Activated naive CD8-positive, alpha-beta T cell treated with anti-CD3 and anti-CD28 coated beads, Interleukin-2, amount 50 U/mL, for 24 hours (primary cell): ENCODE results near the gene NIPA2.
"Not testable (repeated sequence)": the region's sequence is repeated elsewhere in the genome, so short reads cannot be mapped to it uniquely, and the experiment has no call there.

ENCODE experiments used
- ATAC-seq: fragments of 150-1000 bp; cut with Tn5 transposase; one replicate; pipeline ENCODE4 v1.10.0; 2021
- DNase-seq: peaks from one replicate; pipeline ENCODE4 v3.0.0; 2021
- H3K27ac Mint-ChIP-seq: one replicate; pipeline ENCODE4 v1.8.0; 2021; ENCODE audit warnings: mild to moderate bottlenecking, mixed read lengths
- H3K27me3 Mint-ChIP-seq: one replicate; pipeline ENCODE4 v1.8.0; 2021; ENCODE audit warnings: mixed read lengths
- H3K36me3 Mint-ChIP-seq: one replicate; pipeline ENCODE4 v1.8.0; 2021; ENCODE audit warnings: low read depth, mixed read lengths
- H3K4me1 Mint-ChIP-seq: one replicate; pipeline ENCODE4 v1.8.0; 2021; ENCODE audit warnings: mixed read lengths
- H3K4me3 Mint-ChIP-seq: one replicate; pipeline ENCODE4 v1.8.0; 2021; ENCODE audit warnings: mild to moderate bottlenecking, moderate library complexity, mixed read lengths
- H3K9me3 Mint-ChIP-seq: one replicate; pipeline ENCODE4 v1.8.0; 2021; ENCODE audit warnings: mixed read lengths

The NIPA2 gene

DNA sequence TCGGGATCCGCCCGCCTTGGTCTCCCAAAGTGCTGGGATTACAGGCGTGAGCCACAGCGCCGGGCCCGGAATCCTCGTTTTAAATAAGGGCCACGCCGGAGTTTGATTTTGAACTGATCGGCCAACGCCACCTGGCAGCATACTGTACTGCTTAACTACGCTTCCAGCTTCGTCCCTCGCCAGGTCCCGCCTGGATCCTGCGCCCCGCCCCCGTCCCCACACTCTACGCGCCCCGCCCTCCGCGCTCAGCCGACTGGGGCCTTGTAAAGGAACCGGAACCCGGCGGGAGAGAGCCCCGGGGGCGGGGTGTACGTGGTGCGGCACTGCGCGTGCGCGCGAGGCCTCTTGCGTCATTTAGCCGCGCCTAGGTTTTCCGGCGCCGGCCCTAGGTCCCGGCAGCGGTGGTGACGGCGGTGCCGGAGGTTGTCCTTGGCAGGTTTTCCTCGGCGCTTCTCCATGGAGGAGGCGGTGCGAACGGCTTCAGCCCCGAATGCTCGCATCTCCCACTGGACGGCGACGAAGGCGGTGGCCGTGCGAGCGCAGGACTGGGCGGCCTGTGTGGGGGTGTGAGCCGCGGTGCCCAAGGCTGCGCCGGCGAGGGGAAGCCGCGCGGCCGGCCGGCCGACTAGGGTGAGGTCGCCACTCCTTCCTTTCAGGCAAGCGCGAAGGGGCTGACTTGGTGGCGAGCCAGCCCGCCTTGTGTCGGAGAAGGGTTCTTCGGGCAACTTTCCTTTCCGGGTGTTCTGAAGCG is at the start of gene NIPA2:
TSS of gene NIPA2 (plus strand) at position 375 of the 751 bp plus-strand sequence. CDS start 13,066 bp downstream, outside the sequence.
- H3K9me3 Mint-ChIP-seq, result no peaks in the 10 kb centered on the region
- H3K27me3 Mint-ChIP-seq, result no peaks in the 10 kb centered on the region
- peak; percentile 99 for DNase-seq
- peaks cover 32% of the 10 kb centered on the region for H3K4me1 Mint-ChIP-seq
- H3K36me3 Mint-ChIP-seq, result peaks cover 21% of the 10 kb centered on the region
- H3K27ac Mint-ChIP-seq, result peak within 1 kb of the TSS; percentile 92
- peak within 1 kb of the TSS; percentile 87 for H3K4me3 Mint-ChIP-seq
- ATAC-seq, result peak; percentile 96

DNA sequence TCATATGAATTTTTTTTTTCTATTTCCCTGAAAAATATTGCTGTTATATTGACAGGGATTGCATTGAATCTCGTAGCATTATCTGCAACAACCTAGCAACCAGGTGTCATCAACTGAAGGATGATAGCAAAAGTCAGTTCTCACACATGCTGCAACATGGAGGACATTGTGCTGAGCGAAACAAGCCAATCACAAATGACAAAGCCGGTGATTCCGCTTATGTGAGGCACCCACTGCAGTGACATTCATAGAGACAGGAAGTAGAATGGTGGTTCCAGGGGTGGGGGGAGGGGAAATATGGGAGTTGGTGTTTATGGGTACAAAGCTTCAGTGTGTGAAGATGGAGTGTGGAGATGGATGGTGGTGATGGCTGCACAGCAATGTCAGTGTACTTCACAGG is 44.4 kb upstream of the NIPA2 start:
- ATAC-seq, result no peak
- Mint-ChIP-seq H3K36me3 (peaks cover 25% of the 10 kb centered on the region), H3K4me1 (peaks cover 54% of the 10 kb centered on the region), H3K4me3 (no peak overlapping the region), H3K27ac (peak overlapping the region; percentile 49), H3K27me3 (no peaks in the 10 kb centered on the region), H3K9me3 (peaks cover 4% of the 10 kb centered on the region)
- no peak for DNase-seq

DNA sequence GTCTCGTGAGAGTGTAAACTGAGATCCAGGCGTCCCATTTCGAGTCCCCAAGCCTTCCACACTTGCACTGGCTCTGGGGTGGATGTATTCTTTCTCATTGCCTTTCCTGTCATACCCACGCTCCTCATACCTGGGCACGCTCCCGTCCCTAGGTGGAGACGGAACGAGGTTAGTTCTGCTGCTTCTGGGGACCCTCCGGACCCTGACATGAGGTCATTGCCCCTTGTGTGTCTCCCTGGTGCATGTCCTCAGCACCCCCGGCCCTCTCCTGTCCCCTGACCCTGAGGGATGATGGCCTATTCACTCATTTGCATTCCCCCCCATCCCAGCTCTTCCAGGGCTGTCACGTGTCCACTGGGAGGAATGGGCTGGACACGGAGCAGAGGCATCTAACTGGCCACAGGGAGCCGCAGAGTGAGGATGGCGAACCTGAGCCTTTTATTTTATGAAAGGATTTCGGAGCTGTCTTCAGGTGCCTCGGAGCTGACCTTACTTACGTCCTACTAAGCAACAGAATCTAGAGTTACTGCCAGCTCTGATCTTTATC is 43.8 kb upstream of the NIPA2 start:
- H3K27ac Mint-ChIP-seq, result no peak overlapping the region
- no peaks in the 10 kb centered on the region for H3K9me3 Mint-ChIP-seq
- H3K36me3 Mint-ChIP-seq, result peaks cover 20% of the 10 kb centered on the region
- peaks cover 52% of the 10 kb centered on the region for H3K4me1 Mint-ChIP-seq
- no peak overlapping the region for H3K4me3 Mint-ChIP-seq
- no peaks in the 10 kb centered on the region for H3K27me3 Mint-ChIP-seq
- ATAC-seq (no peak), DNase-seq (no peak)

DNA sequence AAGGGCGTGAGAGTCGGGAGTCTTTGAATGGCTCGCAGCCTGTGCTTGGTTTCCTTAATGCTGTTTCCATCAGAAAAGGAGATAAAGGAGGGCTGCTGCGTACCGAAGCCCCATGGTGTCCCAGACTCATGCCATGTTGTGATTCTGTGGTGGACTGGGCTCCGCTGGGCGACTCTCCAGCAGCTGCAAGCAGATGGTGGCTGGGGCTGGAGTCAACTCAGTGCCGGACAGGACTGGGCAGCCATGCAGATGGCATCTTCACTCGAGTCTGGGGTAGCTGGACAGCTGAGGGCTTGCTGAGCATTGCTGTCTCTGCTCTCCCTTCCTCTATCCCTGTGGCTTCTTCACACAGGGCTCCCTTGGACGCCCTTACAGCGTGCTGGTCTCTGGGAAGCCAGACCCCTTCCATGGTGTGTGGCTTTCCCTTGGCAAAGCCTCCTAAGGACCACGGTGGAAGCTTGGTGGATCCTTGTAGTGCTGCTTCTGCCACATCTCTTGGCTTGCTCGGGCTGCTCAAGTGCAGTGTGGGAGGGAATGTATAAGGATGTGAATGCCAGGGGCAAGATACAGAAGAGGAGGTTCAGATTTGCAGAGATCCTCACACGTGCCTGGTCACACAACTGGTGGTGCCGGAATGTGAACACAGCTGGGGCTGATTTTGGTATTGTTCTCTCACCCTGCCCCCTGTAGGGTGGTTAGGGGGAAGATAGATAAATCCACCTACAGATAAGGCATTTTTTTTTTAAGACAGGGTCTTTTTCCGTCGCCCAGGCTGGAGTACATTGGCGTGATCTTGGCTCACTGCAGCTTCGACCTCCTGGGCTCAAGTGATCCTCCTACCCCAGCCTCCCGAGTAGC is 43.0 kb upstream of the NIPA2 start:
- H3K9me3 Mint-ChIP-seq, result no peaks in the 10 kb centered on the region
- H3K4me3 Mint-ChIP-seq, result no peak overlapping the region
- peaks cover 20% of the 10 kb centered on the region for H3K36me3 Mint-ChIP-seq
- ATAC-seq (no peak), DNase-seq (no peak)
- H3K27ac Mint-ChIP-seq, result peak overlapping the region; percentile 46
- H3K27me3 Mint-ChIP-seq, result no peaks in the 10 kb centered on the region
- peaks cover 56% of the 10 kb centered on the region for H3K4me1 Mint-ChIP-seq

DNA sequence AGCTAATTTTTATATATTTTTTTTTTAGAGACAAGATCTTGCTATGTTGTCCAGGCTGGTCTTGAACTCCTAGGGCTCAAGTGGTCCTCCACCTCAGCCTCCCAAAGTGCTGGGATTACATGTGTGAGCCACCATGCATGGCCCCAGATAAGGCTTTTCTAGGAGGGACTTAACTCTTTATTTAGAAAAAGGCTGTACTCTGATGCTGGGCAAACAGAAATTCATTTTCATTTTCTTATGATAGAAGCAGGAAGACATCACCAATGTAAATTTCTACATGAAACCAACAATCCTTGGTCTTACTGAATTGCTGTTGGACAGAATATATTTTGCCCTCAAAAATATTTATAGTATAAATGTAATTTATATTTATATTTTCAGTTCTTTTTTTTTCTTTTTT is 42.4 kb upstream of the NIPA2 start:
- no peak for ATAC-seq

DNA sequence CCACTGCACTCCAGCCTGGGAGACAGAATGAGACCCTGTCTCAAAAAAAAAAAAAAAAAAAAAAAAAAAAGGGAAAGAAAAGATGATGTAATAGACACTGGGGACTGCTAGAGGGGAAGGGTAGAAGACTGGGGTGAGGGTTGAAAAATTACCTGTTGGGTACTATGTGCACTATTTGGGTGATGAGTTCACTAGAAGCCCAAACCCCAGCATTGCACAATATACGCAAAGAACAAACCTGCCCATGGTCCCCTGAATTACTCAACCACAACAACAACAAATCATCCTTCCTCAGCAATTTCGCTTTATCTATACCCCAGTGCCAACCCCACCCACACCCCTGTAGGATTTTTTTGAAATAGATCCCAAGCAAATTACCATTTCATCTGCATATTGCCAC is 38.6 kb upstream of the NIPA2 start:
- Mint-ChIP-seq H3K4me3 (no peak overlapping the region), H3K9me3 (no peaks in the 10 kb centered on the region), H3K36me3 (peaks cover 10% of the 10 kb centered on the region), H3K27me3 (no peaks in the 10 kb centered on the region), H3K4me1 (peaks cover 45% of the 10 kb centered on the region), H3K27ac (no peak overlapping the region)
- ATAC-seq, result no peak
- DNase-seq, result no peak

More for the DNA sequence above, 42.4 kb upstream of the NIPA2 start:
- Mint-ChIP-seq H3K27me3 (no peaks in the 10 kb centered on the region), H3K27ac (peak overlapping the region; percentile 91), H3K9me3 (no peaks in the 10 kb centered on the region), H3K4me3 (peak overlapping the region; percentile 69), H3K4me1 (peaks cover 54% of the 10 kb centered on the region), H3K36me3 (peaks cover 20% of the 10 kb centered on the region)
- DNase-seq, result no peak

DNA sequence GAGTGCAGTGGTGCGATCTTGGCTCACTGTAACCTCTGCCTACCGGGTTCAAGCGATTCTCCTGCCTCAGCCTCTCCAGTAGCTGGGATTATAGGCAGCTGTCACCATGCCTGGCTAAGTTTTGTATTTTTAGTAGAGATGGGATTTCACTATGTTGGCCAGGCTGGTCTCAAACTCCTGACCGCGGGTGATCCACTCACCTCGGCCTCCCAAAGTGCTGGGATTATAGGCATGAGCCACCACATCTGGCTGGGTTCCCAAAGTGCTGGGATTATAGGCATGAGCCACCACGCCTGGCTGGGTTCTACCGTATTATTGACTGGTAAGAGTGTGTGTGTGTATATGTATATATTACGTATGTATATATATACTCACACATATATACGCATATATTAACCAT is 35.5 kb upstream of the NIPA2 start:
- not testable (repeated sequence) for H3K27ac Mint-ChIP-seq, H3K4me3 Mint-ChIP-seq, H3K9me3 Mint-ChIP-seq, H3K27me3 Mint-ChIP-seq, DNase-seq, ATAC-seq, H3K36me3 Mint-ChIP-seq
- peaks cover 25% of the 10 kb centered on the region for H3K4me1 Mint-ChIP-seq

DNA sequence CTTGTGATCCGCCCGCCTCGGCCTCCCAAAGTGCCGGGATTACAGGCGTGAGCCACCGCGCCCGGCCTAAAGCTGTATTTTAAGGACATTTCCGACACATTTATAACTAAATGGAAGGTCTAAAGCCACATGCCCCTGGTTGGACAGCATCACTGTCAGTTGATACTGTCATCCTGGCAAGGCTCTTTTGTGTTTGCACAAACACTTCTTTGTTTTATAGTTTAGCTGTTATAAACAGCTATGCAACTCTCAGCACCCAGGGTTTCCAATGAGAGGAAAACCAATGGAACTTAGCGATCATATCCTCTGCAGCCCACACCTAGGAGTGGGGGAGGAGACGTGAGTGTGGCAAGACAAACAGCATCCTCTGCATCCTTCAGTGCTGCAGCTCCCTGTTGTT is 32.3 kb upstream of the NIPA2 start:
- Mint-ChIP-seq H3K36me3 (peaks cover 2% of the 10 kb centered on the region), H3K27me3 (no peaks in the 10 kb centered on the region), H3K27ac (no peak overlapping the region), H3K4me3 (no peak overlapping the region), H3K9me3 (no peaks in the 10 kb centered on the region), H3K4me1 (peaks cover 30% of the 10 kb centered on the region)
- no peak for DNase-seq
- ATAC-seq, result no peak

DNA sequence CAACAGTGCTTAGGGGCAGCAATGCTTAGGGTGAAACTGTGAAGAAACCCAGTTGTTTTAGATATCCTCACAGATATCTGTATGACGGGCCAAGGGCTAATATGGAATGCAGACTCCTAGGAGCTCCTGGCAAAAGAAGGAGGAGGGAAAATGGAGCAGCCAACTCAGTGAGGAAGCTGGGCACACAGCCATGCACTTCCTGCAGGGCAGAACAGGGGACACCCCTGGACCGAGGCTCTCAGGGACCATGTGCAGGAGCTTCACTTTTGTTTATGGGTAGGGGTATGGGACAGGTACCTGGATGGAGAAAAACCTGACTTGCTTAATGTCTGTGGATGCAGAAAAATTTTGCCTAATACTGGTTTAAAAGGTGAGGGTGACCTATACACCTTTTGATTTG is 31.8 kb upstream of the NIPA2 start:
- ATAC-seq (no peak), DNase-seq (no peak)
- Mint-ChIP-seq H3K27me3 (no peaks in the 10 kb centered on the region), H3K9me3 (no peaks in the 10 kb centered on the region), H3K27ac (no peak overlapping the region), H3K4me3 (no peak overlapping the region), H3K36me3 (peaks cover 2% of the 10 kb centered on the region), H3K4me1 (peaks cover 29% of the 10 kb centered on the region)

DNA sequence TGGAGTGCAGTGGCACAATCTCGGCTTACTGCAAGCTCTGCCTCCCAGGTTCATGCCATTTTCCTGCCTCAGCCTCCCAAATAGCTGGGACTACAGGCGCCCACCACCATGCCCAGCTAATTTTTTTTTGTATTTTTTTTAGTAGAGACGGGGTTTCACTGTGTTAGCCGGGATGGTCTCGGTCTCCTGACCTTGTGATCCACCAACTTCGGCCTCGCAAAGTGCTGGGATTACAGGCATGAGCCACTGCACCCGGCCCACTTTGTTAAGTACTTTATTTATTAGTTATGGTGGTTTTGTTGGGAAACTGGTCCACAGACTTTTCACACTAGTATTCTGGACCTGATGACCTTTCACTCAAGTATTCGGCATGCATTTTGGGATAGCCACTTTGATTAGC is 30.6 kb upstream of the NIPA2 start:
- H3K27me3 Mint-ChIP-seq, H3K4me3 Mint-ChIP-seq, H3K27ac Mint-ChIP-seq, H3K36me3 Mint-ChIP-seq, H3K9me3 Mint-ChIP-seq, ATAC-seq, DNase-seq: not testable (repeated sequence)
- peaks cover 24% of the 10 kb centered on the region for H3K4me1 Mint-ChIP-seq

DNA sequence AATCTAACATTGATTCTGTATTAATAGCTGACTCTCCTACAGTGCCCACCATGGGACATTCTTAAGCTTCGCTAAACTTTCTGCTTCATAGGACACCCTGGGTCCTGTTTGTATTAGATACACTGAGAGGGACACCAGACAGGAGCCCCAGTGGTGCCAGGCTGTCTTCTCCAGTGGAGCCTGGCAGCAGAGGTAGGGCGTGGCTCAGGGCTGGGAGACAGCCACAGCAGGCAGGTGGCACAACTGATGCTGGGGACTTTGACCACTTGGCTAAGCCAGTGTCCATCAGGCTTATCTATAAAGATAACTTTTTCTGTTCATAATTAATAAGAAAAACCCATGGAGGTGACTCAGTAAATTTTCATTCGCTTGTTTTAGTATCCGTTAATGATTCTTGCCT is 30.2 kb upstream of the NIPA2 start:
- ATAC-seq (no peak), DNase-seq (no peak)
- H3K4me1 Mint-ChIP-seq, result peaks cover 24% of the 10 kb centered on the region
- no peaks in the 10 kb centered on the region for H3K27me3 Mint-ChIP-seq
- no peak overlapping the region for H3K27ac Mint-ChIP-seq
- no peaks in the 10 kb centered on the region for H3K9me3 Mint-ChIP-seq
- H3K4me3 Mint-ChIP-seq, result no peak overlapping the region
- H3K36me3 Mint-ChIP-seq, result peaks cover 5% of the 10 kb centered on the region

DNA sequence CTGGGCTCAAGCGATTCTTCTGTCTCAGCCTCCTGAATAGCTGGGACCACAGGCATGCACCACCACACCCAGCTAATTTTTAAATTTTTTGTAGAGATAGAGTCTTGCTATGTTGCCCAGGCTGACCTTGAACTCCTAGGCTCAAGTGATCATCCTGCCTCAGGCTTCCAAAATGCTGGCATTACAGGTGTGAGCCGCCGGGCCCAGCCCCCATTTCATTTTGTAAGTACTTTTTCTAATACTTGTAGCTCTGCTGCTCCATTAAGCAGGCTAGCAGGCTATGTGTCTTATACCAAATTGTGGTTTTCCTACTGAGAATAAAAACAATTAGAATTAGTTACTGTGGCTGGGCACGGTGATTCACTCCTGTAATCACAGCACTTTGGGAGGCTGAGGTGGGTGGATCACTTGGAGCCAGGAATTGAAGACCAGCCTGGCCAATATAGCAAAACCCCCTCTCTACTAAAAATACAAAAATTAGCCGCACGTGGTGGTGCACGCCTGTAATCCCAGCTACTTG is 29.6 kb upstream of the NIPA2 start:
- Mint-ChIP-seq H3K4me1 (peaks cover 24% of the 10 kb centered on the region), H3K4me3 (no peak overlapping the region), H3K9me3 (no peaks in the 10 kb centered on the region), H3K27me3 (no peaks in the 10 kb centered on the region), H3K27ac (no peak overlapping the region), H3K36me3 (peaks cover 5% of the 10 kb centered on the region)
- ATAC-seq (no peak), DNase-seq (no peak)

DNA sequence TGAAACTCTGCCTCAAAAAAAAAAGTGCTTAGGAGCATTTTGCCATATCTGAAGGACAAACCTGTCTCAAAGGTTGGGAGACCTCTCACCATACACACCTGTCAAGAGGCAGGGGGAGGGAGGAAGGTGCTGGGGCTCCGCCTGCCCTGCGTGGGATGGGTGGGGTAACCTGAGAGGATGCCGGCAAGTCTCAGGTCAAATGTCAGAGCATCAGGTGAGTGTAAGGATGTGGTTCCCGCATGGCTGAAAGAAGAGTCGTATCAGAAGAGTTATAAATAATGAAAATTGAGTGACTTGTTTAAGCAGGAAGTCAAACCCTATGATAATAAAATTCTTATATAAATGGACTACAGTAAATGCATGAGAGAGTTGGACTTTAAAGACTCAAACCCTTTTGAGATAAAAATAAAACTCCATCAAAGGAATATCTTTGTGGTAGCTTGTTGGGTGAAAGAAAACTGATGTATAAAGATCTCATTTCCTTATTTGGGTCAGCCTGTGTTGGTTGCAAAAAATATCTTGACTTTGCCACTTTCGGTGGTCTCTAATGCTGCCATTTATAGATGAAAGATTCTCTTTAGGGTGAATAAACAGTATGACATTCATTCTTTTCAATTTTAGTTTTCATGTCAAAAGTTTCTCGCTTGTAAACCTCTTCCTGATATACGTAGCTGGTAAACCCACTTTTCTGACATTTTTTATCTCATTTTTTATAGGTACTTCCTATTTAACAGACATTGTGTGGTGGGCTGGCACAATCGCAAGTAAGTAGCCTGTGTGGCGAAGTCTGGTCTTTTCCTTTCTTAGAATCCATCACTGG is 28.2 kb upstream of the NIPA2 start:
- H3K27me3 Mint-ChIP-seq, result no peaks in the 10 kb centered on the region
- ATAC-seq, result peak; percentile 40

DNA sequence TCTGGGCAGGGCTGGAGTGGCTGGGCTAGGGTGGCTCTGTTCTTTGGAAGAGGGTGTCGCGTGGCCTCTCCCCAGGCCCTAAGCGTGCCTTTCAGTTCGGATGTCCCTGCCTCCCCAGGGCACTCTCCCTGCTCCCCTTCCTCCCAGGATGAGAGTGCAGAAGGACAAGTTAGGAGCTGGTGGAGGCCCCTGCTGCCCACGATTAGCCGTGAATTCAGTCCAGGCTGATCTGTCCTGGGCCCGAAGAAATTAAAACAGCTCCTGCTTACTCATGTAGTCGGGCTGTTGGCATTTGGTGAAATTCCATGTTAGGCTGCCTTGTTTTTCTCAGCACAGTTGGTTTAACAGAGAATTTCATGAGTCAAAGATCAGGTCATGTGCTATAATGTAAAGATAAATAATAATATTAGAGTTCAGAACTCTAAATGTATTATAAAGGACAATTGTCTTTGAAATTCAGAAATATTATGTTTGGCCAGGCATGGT is 27.6 kb upstream of the NIPA2 start:
- no peaks in the 10 kb centered on the region for H3K27me3 Mint-ChIP-seq
- DNase-seq (no peak), ATAC-seq (no peak)
- no peak overlapping the region for H3K4me3 Mint-ChIP-seq
- peaks cover 16% of the 10 kb centered on the region for H3K36me3 Mint-ChIP-seq
- peaks cover 24% of the 10 kb centered on the region for H3K4me1 Mint-ChIP-seq
- no peaks in the 10 kb centered on the region for H3K9me3 Mint-ChIP-seq
- H3K27ac Mint-ChIP-seq, result peak overlapping the region; percentile 4

More for the DNA sequence above, 28.2 kb upstream of the NIPA2 start:
- Mint-ChIP-seq H3K27ac (peak overlapping the region; percentile 4), H3K4me1 (peaks cover 24% of the 10 kb centered on the region), H3K4me3 (no peak overlapping the region), H3K36me3 (peaks cover 12% of the 10 kb centered on the region), H3K9me3 (no peaks in the 10 kb centered on the region)
- DNase-seq, result no peak
